T-cell (primary cell): ENCODE data around the gene PBRM1. TPM values are rescaled to one million over a fixed set of nuclear protein-coding genes. Genes with fewer than 3 reads are reported as not detected.
A peak's percentile ranks its signal among the peaks of the same experiment; 100 is the strongest.

Experiments
- ATAC-seq, 4 experiments: fragments of 200-7000 bp in 3 of 4; fragments of 150-1000 bp in 1 of 4; cut with Tn5 transposase; replicated peaks in 1 of 4; 1 replicate in 3 of 4; 2 replicates in 1 of 4; pipeline ENCODE4 v1.10.0; 2021; ENCODE audit warnings: moderate library complexity in 3 of 4, mild to moderate bottlenecking in 2 of 4, moderate number of reproducible peaks in 1 of 4
- CTCF ChIA-PET, 2 donors: fragments of 300-600 bp; sonication (Branson Sonifier 250); formaldehyde crosslinking; loops; one replicate each; lab custom pipeline; 2022; ENCODE audit warnings: antibody characterized with exemption in 2 of 2; lab: Charles Lee
- POLR2A ChIA-PET, 2 donors: fragments of 300-600 bp; sonication (Branson Sonifier 250); formaldehyde crosslinking; loops; one replicate each; lab custom pipeline; 2022; ENCODE audit warnings: antibody characterized with exemption in 2 of 2; lab: Charles Lee
- DNase-seq, 35 experiments: peaks; one replicate each; pipeline versions ENCODE4 v3.0.0 to v3.0.0-alpha.2; 2013 to 2023
- H3K27ac ChIP-seq: one replicate; pipeline ENCODE4 v1.5.1; 2013; ENCODE audit warnings: low read length
- H3K27me3 ChIP-seq, 2 experiments: replicated peaks in 1 of 2; 1 replicate in 1 of 2; 2 replicates in 1 of 2; pipeline versions ENCODE4 v1.6.1 to v1.7.0; 2013; ENCODE audit warnings: low read length in 1 of 2, mixed read lengths in 1 of 2; ENCODE audit not compliant: control insufficient read depth in 2 of 2, insufficient read depth in 2 of 2; ENCODE audit errors: extremely low read depth in 1 of 2
- H3K36me3 ChIP-seq, 2 donors: 1 replicate in 1 of 2; 2 replicates in 1 of 2; pipeline versions ENCODE4 v1.6.1 to v1.7.0; 2013; ENCODE audit warnings: low read length in 1 of 2; ENCODE audit not compliant: control insufficient read depth in 2 of 2, insufficient read depth in 1 of 2; ENCODE audit errors: extremely low read depth in 1 of 2
- H3K4me1 ChIP-seq, 2 experiments: 1 replicate in 1 of 2; 2 replicates in 1 of 2; pipeline versions ENCODE4 v1.6.1 to v1.7.0; 2013; ENCODE audit warnings: low read length in 2 of 2, mixed read lengths in 1 of 2; ENCODE audit not compliant: insufficient read depth in 2 of 2, control insufficient read depth in 1 of 2; ENCODE audit errors: extremely low read depth in 1 of 2
- H3K4me3 ChIP-seq, 2 donors: 1 replicate in 1 of 2; 2 replicates in 1 of 2; pipeline versions ENCODE4 v1.5.1 to v1.7.0; 2013; ENCODE audit warnings: mild to moderate bottlenecking in 2 of 2, low read length in 1 of 2, moderate library complexity in 1 of 2; ENCODE audit not compliant: control insufficient read depth in 1 of 2; ENCODE audit errors: extremely low read depth in 1 of 2
- H3K9me3 ChIP-seq: 2 replicates; pipeline ENCODE4 v1.7.0; 2013
- H3K27ac Mint-ChIP-seq, 2 donors: one replicate each; pipeline ENCODE4 v1.8.0; 2020 to 2021; ENCODE audit warnings: mild to moderate bottlenecking in 2 of 2, mixed read lengths in 2 of 2
- H3K27me3 Mint-ChIP-seq, 2 donors: one replicate each; pipeline ENCODE4 v1.8.0; 2021 to 2022; ENCODE audit warnings: mixed read lengths in 2 of 2
- H3K36me3 Mint-ChIP-seq: one replicate; pipeline ENCODE4 v1.8.0; 2021; ENCODE audit warnings: mixed read lengths
- H3K4me1 Mint-ChIP-seq, 3 donors: one replicate each; pipeline ENCODE4 v1.8.0; 2020 to 2022; ENCODE audit warnings: mixed read lengths in 3 of 3, mild to moderate bottlenecking in 1 of 3
- H3K4me3 Mint-ChIP-seq, 3 donors: one replicate each; pipeline ENCODE4 v1.8.0; 2020 to 2022; ENCODE audit warnings: mild to moderate bottlenecking in 3 of 3, mixed read lengths in 3 of 3, moderate library complexity in 3 of 3
- H3K9me3 Mint-ChIP-seq, 3 donors: one replicate each; pipeline ENCODE4 v1.8.0; 2020 to 2022; ENCODE audit warnings: mixed read lengths in 3 of 3
- whole genome bisulfite sequencing: methylation state at CpG from one replicate; pipeline ENCODE4 v1.1.5; 2013; ENCODE audit warnings: missing lambda C conversion rate; ENCODE audit not compliant: insufficient coverage; 5-methylcytosine and 5-hydroxymethylcytosine counted together
- total RNA-seq, 35 experiments: library from RNA in 6 of 35; stranded (reverse) in 6 of 35; fragments of 120-200 nt in 1 of 35; gene quantifications; one replicate each; pipeline versions ENCODE4 v1.2.1 to v1.2.4 and lab custom pipeline; 2013 to 2026

PBRM1 gene
- total RNA-seq, 5 donors from 2014 or later (not counting 1 experiment from before 2014, with no cell fraction given), result 57.4 to 73.3 (median 63.3) TPM

GRCh38 chr3:52498137-52499054 lies 187.3 kb downstream of the PBRM1 start:
- H3K9me3 Mint-ChIP-seq, result no peaks in the 10 kb centered on the region
- no peaks in the 10 kb centered on the region for H3K9me3 ChIP-seq
- peaks cover 2 to 8% of the 10 kb centered on the region in 2 experiments for H3K4me1 ChIP-seq
- H3K4me1 Mint-ChIP-seq, result peaks cover 2 to 9% (median 4%) of the 10 kb centered on the region in 3 donors
- DNase-seq (peak in 5 of 35 experiments; percentile 6 to 43 (median 9)), ATAC-seq (peak in 1 of 4 experiments; percentile 25)
- no peaks in the 10 kb centered on the region for H3K36me3 Mint-ChIP-seq
- H3K27ac Mint-ChIP-seq, result peak overlapping the region in 1 of 2 donors; percentile 16
- 39% methylated on average over 20 of the region's 24 CpGs for WGBS
- no peaks in the 10 kb centered on the region for H3K36me3 ChIP-seq
- no peak overlapping the region for H3K4me3 Mint-ChIP-seq
- H3K27ac ChIP-seq, result no peak overlapping the region
- peaks cover 0 to 12% of the 10 kb centered on the region in 2 experiments for H3K27me3 ChIP-seq
- H3K27me3 Mint-ChIP-seq, result no peaks in the 10 kb centered on the region
- ChIA-PET CTCF (no interaction called here), POLR2A (interaction anchor here (0.6 kb wide), 2 partner anchors 234 to 354 kb away, joined by 4 to 10 read pairs; no protein-coding TSS in a partner anchor)
- H3K4me3 ChIP-seq, result no peak overlapping the region

GRCh38 chr3:52495777-52496602 lies 189.7 kb downstream of the PBRM1 start:
- Histone ChIP-seq H3K4me3 (no peak overlapping the region), H3K9me3 (no peaks in the 10 kb centered on the region), H3K4me1 (peaks cover 2 to 8% of the 10 kb centered on the region in 2 experiments), H3K36me3 (peaks cover 2 to 17% of the 10 kb centered on the region in 2 donors), H3K27ac (no peak overlapping the region), H3K27me3 (peaks cover 0 to 12% of the 10 kb centered on the region in 2 experiments)
- Mint-ChIP-seq H3K9me3 (no peaks in the 10 kb centered on the region), H3K36me3 (peaks cover 17% of the 10 kb centered on the region), H3K4me3 (no peak overlapping the region), H3K27ac (no peak overlapping the region), H3K4me1 (peaks cover 2 to 9% (median 4%) of the 10 kb centered on the region in 3 donors), H3K27me3 (no peaks in the 10 kb centered on the region)
- POLR2A ChIA-PET, result no interaction called here
- CTCF ChIA-PET, result no interaction called here
- 77% methylated on average over 10 of the region's 16 CpGs for WGBS
- DNase-seq (no peak), ATAC-seq (no peak)

Other genes with a start within 250 kb of the PBRM1 start
- gene SEMA3G, start 240.8 kb downstream of the PBRM1 start, total RNA-seq, result 1 to 10 TPM in 4 of 5 donors, under 1 TPM in 1; 0.75 to 1.9 (median 1.4) TPM
- gene TNNC1, start 231.9 kb downstream of the PBRM1 start, total RNA-seq, result 1 to 10 TPM; 2.8 to 8.8 (median 4.5) TPM
- 100 to 1,000 TPM; 152 to 171 (median 157) TPM for gene NISCH, start 230.3 kb downstream of the PBRM1 start, total RNA-seq
- 1 to 10 TPM in 4 of 5 donors, under 1 TPM in 1; 0.38 to 2.2 (median 1.7) TPM for gene STAB1, start 190.6 kb downstream of the PBRM1 start, total RNA-seq
- 10 to 100 TPM in 2 of 5 donors, 1 to 10 TPM in 3; 1.9 to 10.9 (median 7.4) TPM for gene NT5DC2, start 152.1 kb downstream of the PBRM1 start, total RNA-seq
- 10 to 100 TPM in 2 of 5 donors, 1 to 10 TPM in 3; 2.5 to 14.8 (median 9.8) TPM for gene UQCC5, start 149.3 kb downstream of the PBRM1 start, total RNA-seq
- 100 to 1,000 TPM in 2 of 5 donors, 10 to 100 TPM in 3; 77.1 to 110 (median 86.6) TPM for gene GNL3, start 119 bp upstream of the PBRM1 start, total RNA-seq
- 10 to 100 TPM; 21.0 to 47.0 (median 39.1) TPM for gene GLT8D1, start 19.9 kb upstream of the PBRM1 start, total RNA-seq
- gene SPCS1, start 20.2 kb upstream of the PBRM1 start, total RNA-seq, result 10 to 100 TPM; 61.8 to 85.8 (median 81.3) TPM
- gene NEK4, start 85.0 kb upstream of the PBRM1 start, total RNA-seq, result 10 to 100 TPM; 14.1 to 23.9 (median 22.2) TPM
- gene ITIH1, start 91.7 kb upstream of the PBRM1 start, total RNA-seq, result under 1 TPM in 2 of 5 donors, not detected in 3; 0.49 to 0.85 TPM
- under 1 TPM in 3 of 5 donors, not detected in 2; 0.23 to 0.88 (median 0.76) TPM for gene ITIH3, start 108.9 kb upstream of the PBRM1 start, total RNA-seq
- gene ITIH4, start 144.8 kb upstream of the PBRM1 start, total RNA-seq, result 10 to 100 TPM; 37.2 to 63.3 (median 41.0) TPM
- gene MUSTN1, start 149.1 kb upstream of the PBRM1 start, total RNA-seq, result 10 to 100 TPM in 1 of 5 donors, 1 to 10 TPM in 4; 1.6 to 10.2 (median 4.1) TPM
- gene STIMATE, start 211.6 kb upstream of the PBRM1 start, total RNA-seq, result 10 to 100 TPM; 37.3 to 61.8 (median 52.9) TPM